Daoy (cell line): Measurements from ENCODE around the gene KRTAP10-1. TPM values are rescaled to one million over a fixed set of nuclear protein-coding genes. Genes with fewer than 3 reads are reported as not detected.
A peak's percentile ranks its signal among the peaks of the same experiment; 100 is the strongest.

Experiments used
- DNase-seq: peaks from one replicate; pipeline ENCODE4 v3.0.0-alpha.2; 2015; ENCODE audit warnings: low read depth
- total RNA-seq: library from RNA; depleted of rRNA; stranded (reverse); fragments of >200 nt; shearing (Covaris generic); gene quantifications from 2 replicates; pipeline ENCODE4 v1.2.3, GENCODE V29; 2014

KRTAP10-1 gene
- total RNA-seq, 1 experiment from 2014 or later = not detected

DNA sequence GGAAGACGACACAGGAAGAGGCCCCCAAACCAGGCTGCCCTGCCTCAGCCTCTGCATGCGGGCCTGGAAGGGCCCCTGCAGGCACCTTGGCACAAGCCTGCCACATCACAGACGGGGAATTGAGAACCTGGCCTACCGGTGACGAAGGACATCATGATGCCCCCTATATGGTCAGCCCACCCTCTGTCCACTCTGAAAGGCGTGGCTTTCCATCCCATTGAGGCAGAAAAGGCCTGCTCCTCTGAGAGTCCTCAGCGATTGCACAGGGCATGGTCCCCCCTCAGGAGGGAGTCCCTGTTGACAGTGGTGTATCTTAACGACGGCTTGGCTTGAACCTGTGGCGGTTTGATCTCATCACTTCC lies 11.4 kb downstream of the KRTAP10-1 start:
- DNase-seq = no peak

DNA sequence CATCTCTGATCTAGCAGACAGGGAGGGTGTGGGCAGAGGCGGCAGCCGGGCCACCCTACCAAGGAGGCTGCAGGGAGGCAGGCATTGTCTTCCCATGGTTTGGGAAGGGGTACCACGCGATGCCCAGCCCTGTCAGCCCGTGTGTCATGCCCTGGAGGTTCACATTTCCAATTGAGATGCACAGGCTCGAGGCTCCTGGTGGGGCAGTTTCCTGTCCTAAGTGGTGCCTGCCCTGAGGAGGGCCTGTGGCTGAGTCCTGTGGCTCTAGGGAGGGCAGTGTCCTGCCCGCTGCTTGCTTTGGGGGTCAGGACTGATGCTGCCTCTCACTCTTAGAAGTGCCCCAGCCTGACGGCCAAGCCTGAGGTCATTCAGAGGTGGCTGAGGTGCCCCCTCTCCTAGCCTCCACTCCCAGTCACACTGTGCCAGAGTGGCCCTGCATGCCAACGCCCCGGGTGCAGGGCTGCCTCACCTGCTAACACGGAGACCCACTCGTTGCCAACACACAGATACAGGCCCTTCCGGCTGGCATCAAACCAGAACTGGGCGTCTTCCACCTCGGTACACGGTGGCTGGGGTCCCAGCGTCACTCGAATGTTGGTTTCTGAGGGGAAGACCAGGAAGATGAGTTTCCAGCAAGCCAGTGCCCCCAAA lies 11.9 kb downstream of the KRTAP10-1 start:
- DNase-seq = no peak

DNA sequence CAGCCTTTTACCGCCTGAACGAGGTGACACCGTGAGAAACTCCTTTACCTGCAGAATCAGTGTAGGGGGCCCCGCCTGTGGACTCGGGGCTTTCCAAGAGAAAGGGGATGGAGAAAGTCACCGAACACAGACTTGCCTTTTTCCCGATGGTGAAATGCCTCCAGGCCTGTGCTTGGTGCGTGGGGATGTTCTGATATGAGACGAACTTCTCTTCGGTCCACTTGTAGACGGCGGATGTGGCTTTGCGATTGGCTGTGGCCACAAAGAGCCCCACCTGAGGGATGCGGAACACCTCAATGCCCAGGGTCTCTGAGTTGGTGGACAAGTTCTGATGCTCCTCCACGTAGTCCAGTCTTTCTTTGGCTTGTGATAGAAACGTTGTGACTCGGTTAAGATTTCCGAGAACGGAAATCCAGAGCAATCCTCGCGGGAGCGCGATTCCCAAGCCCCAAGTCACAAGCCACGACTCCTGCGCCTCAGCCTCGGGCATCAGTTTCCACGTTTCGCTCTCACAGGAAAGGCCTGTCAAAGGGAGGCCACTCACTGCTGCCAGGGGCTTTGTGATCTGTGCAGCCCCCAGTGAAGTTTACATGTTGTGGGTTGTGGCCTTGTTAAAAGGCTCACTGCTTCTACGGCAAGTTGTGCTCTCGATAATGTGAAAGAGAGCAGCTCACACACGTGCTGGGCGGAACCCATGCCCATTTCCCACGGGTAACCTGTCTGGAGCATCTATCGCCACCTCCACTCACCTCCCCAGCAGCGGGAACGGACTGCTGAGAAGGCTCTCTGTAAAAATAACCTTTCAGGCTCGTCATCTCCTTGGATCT lies 12.6 kb downstream of the KRTAP10-1 start:
- DNase-seq = no peak

DNA sequence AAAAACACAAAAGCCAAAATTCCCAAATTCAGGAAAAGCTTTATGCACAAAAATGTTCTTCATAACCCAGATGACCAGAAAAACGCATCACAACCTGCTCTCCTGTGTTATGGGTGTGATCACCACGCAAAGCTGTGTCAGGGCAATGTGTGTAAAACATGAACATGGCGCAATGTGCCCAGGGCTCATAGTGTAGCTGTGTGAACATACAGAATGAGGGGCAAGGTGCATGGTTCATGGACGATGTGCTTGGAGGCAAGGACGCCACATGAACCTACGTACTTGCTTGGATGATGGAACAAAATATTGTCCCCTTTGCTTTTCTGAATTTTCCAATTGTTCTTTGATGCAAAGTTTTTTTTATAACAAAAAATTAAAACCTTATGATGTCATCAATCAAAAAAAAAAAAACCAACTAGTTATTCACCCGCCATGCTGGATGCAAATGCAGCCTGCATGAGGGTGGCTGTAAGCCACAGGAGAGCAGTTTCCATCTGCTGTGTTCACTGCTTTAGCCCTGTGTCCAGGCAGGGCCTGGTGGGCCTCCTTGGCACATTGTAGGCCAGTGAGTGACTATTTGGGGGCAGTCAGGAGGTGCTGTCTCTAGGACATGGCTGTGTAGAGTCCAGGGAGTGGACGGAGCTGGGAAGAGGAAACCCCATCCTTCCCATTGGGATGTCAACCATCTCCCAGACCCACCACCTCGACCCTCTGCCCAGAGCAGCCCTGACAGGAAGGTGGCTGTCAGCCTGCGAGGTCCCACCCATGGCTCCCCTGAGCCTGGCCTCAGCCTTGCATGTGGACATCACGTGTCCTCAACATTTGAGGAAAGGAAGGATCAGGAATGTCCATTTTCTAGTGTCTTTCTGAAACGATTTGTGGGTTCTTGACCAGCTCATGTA lies 13.6 kb downstream of the KRTAP10-1 start:
- DNase-seq = no peak

DNA sequence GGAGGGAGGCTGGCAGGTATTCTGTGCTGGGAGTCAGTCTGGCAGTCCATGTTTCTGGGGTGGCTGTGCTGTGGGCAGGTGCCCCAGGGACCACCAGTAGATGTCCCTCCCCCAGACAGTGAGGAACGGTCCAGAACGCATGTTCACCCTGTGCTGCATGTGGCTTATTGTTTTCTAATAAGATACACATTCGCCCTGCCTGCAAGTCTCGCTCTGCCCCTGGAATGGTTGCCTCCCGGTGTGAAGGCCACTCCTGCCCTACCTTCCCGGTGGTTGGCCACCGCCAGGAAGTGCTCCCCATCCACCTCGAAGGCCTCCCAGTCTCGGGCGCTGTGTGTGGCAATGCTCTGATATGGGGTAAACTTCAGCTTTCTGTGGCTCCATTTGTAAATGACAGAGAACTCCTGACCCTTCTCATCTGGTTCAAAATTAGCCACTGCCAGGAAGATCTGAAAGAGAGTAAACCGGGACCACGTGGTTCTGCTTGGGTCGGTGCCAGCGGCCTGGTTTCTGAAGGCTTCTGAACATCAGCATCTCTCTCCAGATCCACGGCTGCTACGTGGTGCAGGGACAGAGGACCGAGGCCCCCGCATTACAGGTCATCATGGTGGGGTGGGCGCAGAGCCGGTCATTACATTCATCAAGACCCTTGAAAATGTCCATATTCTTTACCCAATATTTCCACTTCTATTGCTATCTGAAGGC lies 14.5 kb downstream of the KRTAP10-1 start:
- no peak for DNase-seq

DNA sequence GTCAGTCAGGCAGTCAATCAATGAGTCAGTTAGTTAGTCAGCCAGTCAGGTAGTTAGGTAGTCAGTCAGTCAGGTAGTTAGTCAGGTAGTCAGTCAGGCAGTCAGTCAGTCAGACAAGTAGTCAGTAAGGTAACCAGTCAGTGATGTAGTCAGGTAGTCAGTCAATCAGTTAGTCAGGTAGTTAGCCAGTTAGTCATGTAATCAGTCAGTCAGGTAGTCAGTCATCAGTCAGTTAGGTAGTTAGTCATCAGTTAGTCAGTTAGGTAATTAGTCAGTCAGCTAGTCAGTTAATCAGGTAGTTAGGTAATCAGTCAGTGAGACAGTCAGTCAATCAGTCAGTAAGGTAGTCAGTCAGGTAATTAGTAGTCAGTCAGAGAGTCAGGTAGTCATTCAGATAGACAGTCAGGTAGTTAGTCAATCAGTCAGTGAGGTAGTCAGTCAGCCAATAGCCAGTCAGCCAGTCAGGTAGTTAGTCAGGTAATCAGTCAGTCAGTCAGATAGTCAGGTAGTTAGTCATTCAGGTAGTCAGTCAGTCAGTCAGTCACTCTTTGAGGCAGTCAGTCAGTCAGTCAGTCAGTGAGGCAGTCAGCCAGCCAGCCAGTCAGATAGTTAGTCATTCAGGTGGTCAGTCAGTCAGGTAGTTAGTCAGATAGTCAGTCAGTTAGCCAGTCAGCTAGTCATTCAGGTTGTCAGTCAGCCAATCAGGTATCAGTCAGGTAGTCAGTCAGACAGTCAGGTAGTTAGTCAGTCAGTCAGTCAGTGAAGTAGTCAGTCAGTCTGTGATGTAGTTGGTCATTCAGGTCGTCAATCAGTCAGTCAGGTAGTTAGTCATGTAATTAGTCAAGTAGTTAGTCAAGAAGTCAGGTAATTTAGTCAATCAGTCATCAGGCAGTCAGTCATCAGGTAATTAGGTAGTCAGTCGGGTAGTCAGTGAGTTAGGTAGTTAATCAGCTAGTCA lies 15.3 kb downstream of the KRTAP10-1 start:
- DNase-seq = no peak

DNA sequence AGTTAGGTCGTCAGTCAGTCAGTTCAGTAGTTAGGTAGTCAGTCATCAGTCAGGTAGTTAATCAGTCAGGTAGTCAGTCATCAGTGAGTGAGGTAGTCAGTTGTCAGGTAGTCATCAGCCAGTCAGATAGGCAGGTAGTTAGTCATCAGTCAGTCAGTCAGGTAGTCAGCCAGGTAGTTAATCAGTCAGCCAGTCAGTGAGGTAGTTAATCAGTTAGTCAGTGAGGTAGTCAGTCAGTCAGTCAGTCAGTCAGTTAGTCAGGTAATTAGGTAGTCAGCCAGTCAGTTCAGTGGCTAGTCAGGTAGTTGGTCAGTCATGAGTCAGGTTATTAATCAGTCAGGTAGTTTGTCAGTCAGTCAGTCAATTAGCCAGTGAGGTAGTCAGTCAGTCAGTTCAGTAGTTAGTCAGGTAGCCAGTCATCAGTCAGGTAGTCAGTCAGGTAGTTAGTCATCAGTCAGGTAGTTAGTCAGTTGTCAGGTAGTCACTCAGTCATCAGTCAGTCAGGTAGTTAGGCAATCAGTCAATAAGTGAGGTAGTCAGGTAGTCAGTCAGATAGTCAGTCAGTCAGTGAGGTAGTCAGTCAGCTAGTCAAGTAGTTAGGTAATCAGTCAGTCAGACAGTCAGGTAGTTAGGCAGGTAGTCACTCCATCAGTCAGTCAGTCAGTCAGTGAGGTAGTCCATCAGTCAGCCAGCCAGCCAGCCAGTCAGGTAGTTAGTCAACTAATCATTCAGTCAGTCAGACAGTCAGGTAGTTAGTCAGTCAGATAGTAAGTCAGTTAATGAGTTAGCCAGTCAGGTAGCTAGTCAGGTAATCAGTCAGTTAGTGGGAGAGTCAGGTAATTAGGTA lies 16.2 kb downstream of the KRTAP10-1 start:
- no peak for DNase-seq

DNA sequence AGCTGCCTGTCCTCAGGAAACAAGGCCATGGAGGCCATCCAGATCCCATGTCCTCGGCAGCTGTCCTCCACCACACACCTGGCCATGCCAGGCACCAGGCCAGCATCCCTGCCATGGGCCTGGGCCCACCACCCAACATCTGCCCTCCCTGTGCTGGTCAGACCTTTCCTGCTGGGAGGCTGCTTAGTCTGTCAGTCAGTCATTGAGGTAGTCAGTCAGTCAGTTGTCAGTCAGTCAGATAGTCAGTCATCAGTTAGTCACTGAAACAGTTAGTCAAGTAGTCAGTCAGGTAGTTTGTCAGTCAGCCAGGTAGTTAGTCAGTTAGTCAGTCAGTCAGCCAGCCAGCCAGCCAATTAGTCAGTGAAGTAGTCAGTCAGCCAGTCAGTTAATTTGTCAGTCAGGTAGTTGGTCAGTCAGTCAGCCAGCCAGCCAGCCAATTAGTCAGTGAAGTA lies 17.2 kb downstream of the KRTAP10-1 start:
- no peak for DNase-seq

DNA sequence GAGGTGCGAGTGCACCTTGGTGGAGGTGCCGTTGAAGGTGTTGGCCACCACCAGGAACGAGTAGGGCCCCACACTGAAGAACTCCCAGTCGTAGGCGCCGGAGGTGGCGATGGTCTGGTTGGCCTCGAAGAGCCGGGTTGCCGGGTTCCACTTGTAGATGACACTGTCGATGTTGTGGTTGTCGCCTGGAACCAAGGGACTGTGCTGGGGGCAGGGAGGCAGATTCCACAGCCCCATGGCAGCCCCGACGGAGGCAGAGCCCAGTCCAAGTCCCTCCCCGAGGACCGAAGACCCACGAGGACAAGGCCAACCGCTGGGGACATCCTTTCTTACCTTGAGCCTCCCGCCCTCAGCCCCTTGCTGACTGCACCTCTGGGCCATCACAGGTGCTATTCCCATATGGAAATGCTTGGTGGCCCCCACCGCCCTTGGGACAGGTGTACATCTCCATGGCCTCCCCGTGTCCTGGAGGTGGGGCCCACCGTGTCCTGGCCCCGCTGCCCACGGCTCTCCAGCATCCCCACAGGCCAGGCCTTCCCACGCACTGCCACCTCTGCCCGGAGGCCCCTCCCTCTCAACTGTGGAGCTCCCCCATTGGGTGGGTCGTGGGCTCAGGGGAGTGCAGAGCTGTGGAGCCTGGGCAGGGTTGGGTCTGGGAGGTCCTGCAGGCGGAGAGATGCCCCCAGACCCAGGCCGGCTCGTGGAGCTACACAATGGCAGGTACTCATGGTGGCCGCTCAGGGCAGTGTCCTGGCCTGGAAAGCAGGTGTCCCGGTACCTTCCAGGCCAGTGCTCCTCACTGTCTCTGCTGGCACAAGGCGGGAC lies 17.9 kb downstream of the KRTAP10-1 start:
- no peak for DNase-seq

DNA sequence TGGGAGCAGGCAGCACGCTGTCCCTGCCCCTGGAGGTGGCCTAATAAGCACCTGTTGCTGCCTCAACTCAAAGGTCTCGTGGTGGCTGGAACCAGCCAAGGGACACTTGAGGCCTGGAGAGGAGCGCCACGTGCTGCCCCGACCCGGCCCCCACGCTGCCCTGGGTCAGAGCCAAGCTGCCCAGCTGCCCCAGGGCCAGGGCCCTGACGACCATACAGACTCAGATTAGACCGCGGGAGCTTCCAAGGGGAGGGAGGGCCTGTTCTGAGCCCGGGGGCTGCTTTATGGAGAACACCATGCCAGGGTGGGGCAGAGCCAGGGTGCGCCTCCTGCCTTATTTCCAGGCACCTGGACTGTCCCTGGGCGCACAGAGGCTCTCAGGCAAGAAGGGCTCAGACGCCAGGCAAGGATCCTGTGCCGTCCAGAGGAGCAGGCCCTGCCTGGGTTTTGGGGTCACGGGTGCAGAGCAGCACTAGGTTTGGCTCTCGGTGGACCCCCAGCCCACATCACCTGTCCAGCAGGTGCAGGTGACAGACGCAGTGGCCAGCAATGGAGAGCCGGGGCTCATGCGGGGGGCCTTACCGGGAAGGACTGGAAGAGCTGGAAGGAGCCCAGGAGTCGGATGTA lies 18.6 kb downstream of the KRTAP10-1 start:
- no peak for DNase-seq

DNA sequence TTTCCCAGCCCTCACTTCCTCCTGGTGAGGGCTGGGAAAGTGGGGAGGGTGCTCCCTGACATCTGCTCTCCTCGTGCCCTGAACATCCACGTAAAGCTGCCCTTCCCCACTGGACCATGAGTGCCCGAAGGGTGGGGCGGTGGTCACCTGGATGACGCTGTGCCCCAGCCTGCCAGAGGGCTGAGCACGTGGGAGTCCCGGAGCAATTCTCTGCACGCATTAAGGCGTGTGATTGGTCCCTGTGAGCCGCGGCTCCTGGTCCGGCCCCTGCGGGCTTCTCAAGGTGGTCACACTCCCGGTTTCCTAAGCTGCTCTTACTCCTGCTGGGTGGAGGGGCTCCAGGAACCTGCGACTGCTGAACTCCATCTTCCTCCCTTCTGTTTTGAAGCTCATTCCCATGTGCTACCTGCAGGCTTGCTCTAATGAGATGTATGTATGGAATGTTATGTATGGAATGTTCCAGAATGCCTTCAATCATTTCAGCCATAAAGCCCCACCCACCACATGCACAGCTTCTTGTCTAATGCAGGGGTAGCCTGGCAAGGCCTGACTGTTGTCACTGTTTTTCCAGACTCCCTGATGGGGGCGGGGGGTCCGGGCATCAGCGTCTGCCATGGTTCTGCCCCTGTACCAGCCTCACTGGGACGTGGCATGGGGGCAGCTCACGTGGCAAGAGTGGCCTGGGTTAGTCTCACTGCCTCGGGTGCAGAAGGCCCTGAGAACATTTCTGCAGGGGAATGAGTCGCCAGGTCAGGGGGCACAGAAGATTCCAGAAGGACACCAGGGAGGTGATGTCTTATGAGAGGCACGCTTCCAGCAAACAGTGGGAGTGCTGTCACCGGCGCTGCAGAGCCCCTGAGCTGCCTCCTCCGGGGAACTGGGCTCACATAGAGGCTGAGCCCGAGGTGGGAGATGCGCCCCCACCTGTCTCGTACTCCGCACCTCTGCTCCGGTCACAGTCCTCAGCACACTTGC lies 19.4 kb downstream of the KRTAP10-1 start:
- no peak for DNase-seq

DNA sequence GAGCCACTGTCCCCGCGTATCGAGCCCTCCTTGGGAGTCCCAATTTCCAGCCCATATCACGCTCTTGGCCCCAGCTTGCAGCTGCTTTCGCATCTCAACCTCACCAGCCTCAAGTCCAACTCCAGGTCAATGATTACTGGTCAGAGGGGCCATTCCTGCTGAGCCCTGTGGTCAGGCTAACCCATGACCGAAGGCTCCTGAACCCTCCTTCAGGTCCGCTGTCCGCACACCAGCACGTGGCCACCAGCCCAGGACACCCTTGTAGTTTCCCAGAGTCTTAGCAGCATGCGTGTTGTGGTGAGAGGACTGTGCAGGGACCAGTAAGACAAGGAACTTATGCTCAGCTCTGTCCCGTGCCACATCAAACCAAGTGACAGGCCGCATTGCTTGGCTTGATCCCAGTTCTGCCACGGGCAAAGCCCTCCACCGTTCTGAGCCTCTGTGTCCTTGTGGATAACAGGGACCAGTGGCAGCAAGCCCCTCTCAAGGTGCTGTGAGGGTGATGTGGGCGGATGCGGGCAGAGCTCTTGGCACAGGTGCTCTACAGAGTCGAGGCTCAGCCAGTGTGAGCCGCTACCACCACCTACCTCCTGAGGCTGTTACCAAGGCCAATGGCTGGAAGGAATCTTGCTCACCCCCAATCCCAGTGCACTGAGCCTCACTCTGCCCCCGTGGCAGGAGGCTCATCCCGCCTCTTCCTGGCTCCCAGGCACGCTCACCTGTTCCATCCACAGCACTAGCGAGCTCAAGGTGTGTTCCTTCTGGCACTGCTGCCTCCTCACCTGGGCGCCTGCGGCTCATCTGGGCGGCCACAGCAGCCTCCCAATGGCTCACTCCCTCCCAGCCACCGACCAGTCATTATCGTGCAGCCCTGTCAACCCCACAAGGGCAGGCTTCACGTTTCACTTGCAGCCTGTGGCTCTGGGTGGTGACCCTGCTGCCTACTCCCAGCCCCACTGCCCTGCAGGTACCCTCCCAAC lies 20.4 kb downstream of the KRTAP10-1 start:
- no peak for DNase-seq

DNA sequence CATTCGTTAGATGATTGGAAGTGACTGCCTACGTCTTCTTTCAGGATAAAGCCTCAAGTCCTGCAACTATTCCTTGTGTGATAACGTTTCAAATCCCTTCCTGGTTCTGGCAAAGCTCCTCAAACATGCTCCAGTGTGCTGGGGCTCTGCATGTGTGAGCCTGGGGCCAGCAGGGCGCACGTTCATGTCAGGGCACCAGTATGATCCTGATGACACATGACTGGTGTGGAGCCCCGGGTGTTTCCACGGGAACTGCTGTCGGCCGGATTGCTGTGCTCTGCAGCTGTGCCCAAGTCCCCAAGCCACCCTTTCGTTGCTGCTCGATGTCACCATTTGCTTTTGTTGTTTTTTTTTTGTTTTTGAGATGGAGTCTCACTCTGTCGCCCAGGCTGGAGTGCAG lies 21.3 kb downstream of the KRTAP10-1 start:
- DNase-seq = no peak

DNA sequence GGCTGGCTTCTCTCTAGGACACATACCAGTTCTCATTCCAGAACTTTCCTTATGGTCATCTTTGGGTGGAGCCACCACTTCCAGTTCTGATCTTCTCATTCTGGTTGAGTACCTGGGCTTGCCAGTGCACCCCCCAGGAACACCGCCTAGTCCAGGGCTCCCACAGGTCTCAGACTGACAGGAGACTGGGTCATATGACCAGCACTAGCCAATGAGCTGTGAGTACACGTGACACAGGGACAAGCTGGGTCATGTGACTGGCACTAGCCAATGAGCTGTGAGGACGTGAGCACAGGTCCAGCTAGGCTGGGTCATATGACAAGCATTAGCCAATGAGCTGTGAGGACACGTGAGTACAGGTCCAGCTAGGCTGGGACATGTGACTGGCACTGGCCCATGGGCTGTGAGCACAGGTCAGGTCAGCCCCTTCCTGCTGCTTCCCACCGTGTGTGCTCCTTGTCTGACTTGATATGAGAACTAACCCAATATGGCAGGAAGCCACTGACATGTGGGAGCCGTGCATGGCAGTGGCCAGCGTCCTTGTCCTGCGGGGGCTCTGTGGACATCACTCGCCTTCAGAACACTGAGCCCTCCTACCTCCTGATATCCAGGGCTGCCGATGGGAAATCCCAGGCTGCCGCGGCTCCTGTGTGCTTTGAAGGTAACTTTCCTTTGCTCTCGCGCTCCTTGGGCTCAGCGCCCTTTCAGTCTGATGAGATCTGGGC lies 22.7 kb downstream of the KRTAP10-1 start:
- DNase-seq = peak; percentile 85

DNA sequence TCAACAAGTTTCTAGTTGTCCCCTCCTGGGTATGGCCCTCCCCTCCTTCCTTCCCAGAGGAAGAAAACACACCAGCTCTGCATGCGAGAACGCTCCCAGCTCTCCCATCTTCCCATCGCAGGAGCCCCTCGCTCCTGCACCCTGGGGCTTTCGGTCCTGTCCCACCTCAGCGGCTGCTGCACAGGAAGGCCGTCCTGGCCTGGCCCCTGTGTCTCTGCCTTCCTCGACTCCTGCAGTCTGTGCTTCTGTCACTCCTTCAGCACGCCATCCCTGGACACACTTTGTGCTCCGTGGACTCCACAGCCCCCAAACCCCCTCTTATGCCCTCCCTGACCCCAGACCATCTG lies 23.2 kb downstream of the KRTAP10-1 start:
- DNase-seq = no peak
